SK-N-SH treated with all-trans-retinoic acid at 6 μM for 48 hours (cell line): ENCODE data around the gene SMOC2.

ENCODE experiments used
- ATAC-seq: fragments of 200-7000 bp; cut with Tn5 transposase; 3 replicates; pipeline ENCODE4 v1.9.1; 2020; ENCODE audit warnings: mild to moderate bottlenecking, moderate library complexity
- ARNTL ChIP-seq: fragments of 450-650 bp; formaldehyde crosslinking; IDR thresholded peaks from 2 replicates; pipeline ENCODE4 v1.5.0; 2020; ENCODE audit warnings: low read depth, mild to moderate bottlenecking, moderate library complexity, borderline replicate concordance
- BACH2 ChIP-seq: fragments of 250-450 bp; sonication (Bioruptor Pico); IDR thresholded peaks from 2 replicates; pipeline ENCODE4 v1.9.0; 2021; ENCODE audit warnings: mild to moderate bottlenecking, borderline replicate concordance
- CREB5 ChIP-seq: fragments of 250-450 bp; sonication (Bioruptor Pico); IDR thresholded peaks from 2 replicates; pipeline ENCODE4 v1.5.1; 2020; ENCODE audit warnings: low read depth, mild to moderate bottlenecking, moderate library complexity
- CSDC2 ChIP-seq: fragments of 250-450 bp; sonication (Bioruptor Pico); IDR thresholded peaks from 2 replicates; pipeline ENCODE4 v1.5.0; 2020; ENCODE audit warnings: mild to moderate bottlenecking, moderate library complexity
- ESRRG ChIP-seq: fragments of 250-450 bp; sonication (Bioruptor Pico); IDR thresholded peaks from 2 replicates; pipeline ENCODE4 v1.6.1; 2021; ENCODE audit warnings: mild to moderate bottlenecking
- GLIS3 ChIP-seq: fragments of 250-450 bp; sonication (Bioruptor Pico); IDR thresholded peaks from 2 replicates; pipeline ENCODE4 v1.5.0; 2020; ENCODE audit warnings: mild to moderate bottlenecking, moderate library complexity
- POU6F1 ChIP-seq: fragments of 250-450 bp; sonication (Bioruptor Pico); IDR thresholded peaks from 2 replicates; pipeline ENCODE4 v1.8.0; 2021; ENCODE audit warnings: low read depth, mild to moderate bottlenecking, moderate library complexity, borderline replicate concordance
- PPARA ChIP-seq: fragments of 250-450 bp; sonication (Bioruptor Pico); IDR thresholded peaks from 2 replicates; pipeline ENCODE4 v1.5.0; 2020; ENCODE audit warnings: mild to moderate bottlenecking, borderline replicate concordance
- RARB ChIP-seq: fragments of 250-450 bp; sonication (Bioruptor Pico); IDR thresholded peaks from 2 replicates; pipeline ENCODE4 v1.8.0; 2021; ENCODE audit warnings: mild to moderate bottlenecking, moderate library complexity
- SNAI2 ChIP-seq: fragments of 250-450 bp; sonication (Bioruptor Pico); IDR thresholded peaks from 2 replicates; pipeline ENCODE4 v1.5.0; 2020; ENCODE audit warnings: mild to moderate bottlenecking, moderate library complexity
- TCF4 ChIP-seq: fragments of 250-450 bp; sonication (Bioruptor Pico); IDR thresholded peaks from 2 replicates; pipeline ENCODE4 v1.8.0; 2021; ENCODE audit warnings: mild to moderate bottlenecking, moderate library complexity, borderline replicate concordance
- TOX ChIP-seq: fragments of 250-450 bp; sonication (Bioruptor Pico); IDR thresholded peaks from 2 replicates; pipeline ENCODE4 v1.8.0; 2021; ENCODE audit warnings: mild to moderate bottlenecking, moderate library complexity, borderline replicate concordance
- TSHZ2 ChIP-seq: fragments of 250-450 bp; sonication (Bioruptor Pico); IDR thresholded peaks from 2 replicates; pipeline ENCODE4 v1.5.0; 2020; ENCODE audit warnings: mild to moderate bottlenecking, moderate library complexity
- ZC3H10 ChIP-seq: fragments of 250-450 bp; sonication (Bioruptor Pico); IDR thresholded peaks from 2 replicates; pipeline ENCODE4 v1.5.1; 2021; ENCODE audit warnings: mild to moderate bottlenecking, moderate library complexity
- ZFP3 ChIP-seq: fragments of 250-450 bp; sonication (Bioruptor Pico); IDR thresholded peaks from 2 replicates; pipeline ENCODE4 v1.5.0; 2020; ENCODE audit warnings: mild to moderate bottlenecking, moderate library complexity
- ZFP30 ChIP-seq: fragments of 450-650 bp; formaldehyde crosslinking; IDR thresholded peaks from 2 replicates; pipeline ENCODE4 v1.5.0; 2022; ENCODE audit warnings: mild to moderate bottlenecking, moderate library complexity
- ZNF565 ChIP-seq: fragments of 450-650 bp; formaldehyde crosslinking; conservative IDR thresholded peaks from 2 replicates; pipeline ENCODE4 v1.5.0; 2020; ENCODE audit warnings: low read depth, mild to moderate bottlenecking, moderate library complexity
- ZNF8 ChIP-seq: fragments of 450-650 bp; formaldehyde crosslinking; IDR thresholded peaks from 2 replicates; pipeline ENCODE4 v1.5.0; 2020; ENCODE audit warnings: mild to moderate bottlenecking, moderate library complexity
- TF ChIP-seq, protein P1 (sequence below): fragments of 250-450 bp; sonication (Bioruptor Pico); IDR thresholded peaks from 2 replicates; pipeline ENCODE4 v1.5.1; 2021; ENCODE audit warnings: mild to moderate bottlenecking, moderate library complexity

Gene SMOC2

DNA sequence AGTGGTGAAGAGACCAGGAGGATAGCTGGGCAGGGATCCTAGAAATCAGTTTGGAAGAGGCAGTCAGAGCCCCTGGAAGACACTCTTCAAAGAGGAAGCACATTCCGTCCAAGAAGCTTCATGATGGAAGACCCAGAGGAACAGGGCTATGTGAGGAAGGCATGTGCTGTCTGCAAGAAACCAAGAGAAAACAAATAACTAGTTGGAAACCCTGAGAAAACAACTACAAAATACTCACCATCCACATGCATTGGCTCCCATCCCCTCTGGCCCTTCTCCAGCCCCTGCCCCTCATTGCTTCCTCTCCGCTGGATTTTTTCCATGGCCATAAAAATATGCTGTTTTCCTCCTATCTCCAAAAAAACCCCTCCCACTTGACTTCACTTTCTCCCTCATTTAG is 40.9 kb upstream of the SMOC2 start:
- TF ChIP-seq ZFP3 (CRISPR knock-in tag) (no peak), BACH2 (CRISPR knock-in tag) (no peak)
- ATAC-seq: no peak

GRCh38 chr6:168403370-168404005 is 37.5 kb upstream of the SMOC2 start:
- no peak for ATAC-seq
- TF ChIP-seq PPARA (CRISPR knock-in tag): no peak
- TF ChIP-seq ZC3H10 (CRISPR knock-in tag): no peak
- TF ChIP-seq SNAI2: no peak
- TF ChIP-seq TCF4 (CRISPR knock-in tag): no peak
- TF ChIP-seq ZFP3 (CRISPR knock-in tag): no peak
- no peak for TF ChIP-seq TOX
- no peak for TF ChIP-seq ZNF565
- no peak for TF ChIP-seq ZFP30 (CRISPR knock-in tag)
- no peak for TF ChIP-seq CSDC2
- TF ChIP-seq, protein P1, sequence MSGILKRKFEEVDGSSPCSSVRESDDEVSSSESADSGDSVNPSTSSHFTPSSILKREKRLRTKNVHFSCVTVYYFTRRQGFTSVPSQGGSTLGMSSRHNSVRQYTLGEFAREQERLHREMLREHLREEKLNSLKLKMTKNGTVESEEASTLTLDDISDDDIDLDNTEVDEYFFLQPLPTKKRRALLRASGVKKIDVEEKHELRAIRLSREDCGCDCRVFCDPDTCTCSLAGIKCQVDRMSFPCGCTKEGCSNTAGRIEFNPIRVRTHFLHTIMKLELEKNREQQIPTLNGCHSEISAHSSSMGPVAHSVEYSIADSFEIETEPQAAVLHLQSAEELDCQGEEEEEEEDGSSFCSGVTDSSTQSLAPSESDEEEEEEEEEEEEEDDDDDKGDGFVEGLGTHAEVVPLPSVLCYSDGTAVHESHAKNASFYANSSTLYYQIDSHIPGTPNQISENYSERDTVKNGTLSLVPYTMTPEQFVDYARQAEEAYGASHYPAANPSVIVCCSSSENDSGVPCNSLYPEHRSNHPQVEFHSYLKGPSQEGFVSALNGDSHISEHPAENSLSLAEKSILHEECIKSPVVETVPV (CRISPR knock-in tag): no peak
- TF ChIP-seq GLIS3 (CRISPR knock-in tag): no peak
- no peak for TF ChIP-seq ARNTL (CRISPR knock-in tag)
- no peak for TF ChIP-seq RARB (CRISPR knock-in tag)

- TF ChIP-seq TCF4 (CRISPR knock-in tag): no peak
- TF ChIP-seq SNAI2: no peak
- TF ChIP-seq POU6F1 (CRISPR knock-in tag): no peak
- TF ChIP-seq RARB (CRISPR knock-in tag): no peak
- no peak for TF ChIP-seq ZNF565
- no peak for TF ChIP-seq TOX
- TF ChIP-seq CREB5 (CRISPR knock-in tag): no peak
- no peak for TF ChIP-seq CSDC2
- no peak for TF ChIP-seq GLIS3 (CRISPR knock-in tag)
- TF ChIP-seq ESRRG (CRISPR knock-in tag): no peak
- TF ChIP-seq TSHZ2 (CRISPR knock-in tag): no peak
- TF ChIP-seq, protein P1 (CRISPR knock-in tag): no peak
- ATAC-seq: no peak
These were observed 36.4 kb upstream of the SMOC2 start for GRCh38 chr6:168404560-168404959.

GRCh38 chr6:168407842-168408241 is 33.1 kb upstream of the SMOC2 start:
- no peak for TF ChIP-seq ZNF565
- no peak for TF ChIP-seq TCF4 (CRISPR knock-in tag)
- no peak for TF ChIP-seq ZFP30 (CRISPR knock-in tag)
- TF ChIP-seq GLIS3 (CRISPR knock-in tag): no peak
- no peak for TF ChIP-seq TOX
- no peak for TF ChIP-seq RARB (CRISPR knock-in tag)
- TF ChIP-seq ARNTL (CRISPR knock-in tag): no peak
- no peak for TF ChIP-seq PPARA (CRISPR knock-in tag)
- no peak for TF ChIP-seq CSDC2
- no peak for TF ChIP-seq ZNF8 (CRISPR knock-in tag)
- no peak for ATAC-seq
